Stimulated activated CD4-positive, alpha-beta T cell treated with anti-CD3 and anti-CD28 coated beads, Interleukin-4, amount 100 ng/mL, for 24 hours (primary cell): Measurements from ENCODE around the gene SPRR1B.
"Not testable (repeated sequence)": the region's sequence is repeated elsewhere in the genome, so short reads cannot be mapped to it uniquely, and the experiment has no call there.

Experiments
- DNase-seq: peaks from one replicate; pipeline ENCODE4 v3.0.0-alpha.2; 2020

The SPRR1B gene

GRCh38 chr1:153040950-153041631 is 10.1 kb downstream of the SPRR1B start, which contains the start of gene SPRR2D:
TSS of gene SPRR2D (minus strand) at chr1:153041120. CDS start at chr1:153040346, 774 bp downstream.
- no peak for DNase-seq

- no peak for DNase-seq
Observed at GRCh38 chr1:153049211-153049610, 18.2 kb downstream of the SPRR1B start.

- not testable (repeated sequence) for DNase-seq
Observed at GRCh38 chr1:153056111-153056510, 25.1 kb downstream of the SPRR1B start.

GRCh38 chr1:153057375-153057774 is 26.4 kb downstream of the SPRR1B start, which contains the start of gene SPRR2A:
TSS of gene SPRR2A (minus strand) at chr1:153057512. CDS start at chr1:153056735, 777 bp downstream.
- DNase-seq, result no peak

- no peak for DNase-seq
Observed at GRCh38 chr1:153058154-153058553, 27.2 kb downstream of the SPRR1B start.

- DNase-seq, result no peak
Observed at GRCh38 chr1:153058826-153059784, 28.1 kb downstream of the SPRR1B start.

- DNase-seq, result no peak
Observed at GRCh38 chr1:153070243-153070642, 39.2 kb downstream of the SPRR1B start.

- DNase-seq, result no peak
Observed at GRCh38 chr1:153071511-153071910, 40.5 kb downstream of the SPRR1B start, which contains the start of gene SPRR2B. TSS of gene SPRR2B (minus strand) at chr1:153071611. CDS start at chr1:153070839, 772 bp downstream.

- no peak for DNase-seq
Observed at GRCh38 chr1:153072806-153073726, 42.1 kb downstream of the SPRR1B start.

- no peak for DNase-seq
Observed at GRCh38 chr1:153081736-153082135, 50.7 kb downstream of the SPRR1B start.
